Colon (tissue), 2 donors: ENCODE data around the gene CDC42BPB.

Experiments used
- FAIRE-seq: peaks from 2 replicates; lab custom pipeline; 2012; peaks lifted over from hg19 to GRCh38; lab: Jason Lieb, UNC
- donor health status: control.
- donor health status: control.

Gene CDC42BPB

DNA sequence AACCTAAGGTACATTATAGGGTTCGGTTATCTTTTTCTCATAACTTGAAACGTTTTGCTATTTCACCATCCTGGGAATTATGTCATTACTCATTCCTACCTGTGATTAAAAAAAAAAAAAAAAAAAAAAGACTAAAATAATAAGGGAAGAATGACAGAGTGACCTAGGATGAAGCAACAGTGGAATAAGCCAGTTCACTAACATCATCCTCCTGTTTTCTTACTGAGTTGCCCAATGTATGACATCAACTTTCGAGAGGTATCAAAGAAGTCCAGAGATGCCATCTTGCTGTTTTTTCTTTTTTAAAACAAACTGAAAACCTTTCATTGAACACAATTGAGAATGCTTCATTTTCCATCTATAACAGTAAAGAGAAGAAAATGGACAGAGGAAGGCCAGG is 92.1 kb downstream of the CDC42BPB start:
- no peak for FAIRE-seq

DNA sequence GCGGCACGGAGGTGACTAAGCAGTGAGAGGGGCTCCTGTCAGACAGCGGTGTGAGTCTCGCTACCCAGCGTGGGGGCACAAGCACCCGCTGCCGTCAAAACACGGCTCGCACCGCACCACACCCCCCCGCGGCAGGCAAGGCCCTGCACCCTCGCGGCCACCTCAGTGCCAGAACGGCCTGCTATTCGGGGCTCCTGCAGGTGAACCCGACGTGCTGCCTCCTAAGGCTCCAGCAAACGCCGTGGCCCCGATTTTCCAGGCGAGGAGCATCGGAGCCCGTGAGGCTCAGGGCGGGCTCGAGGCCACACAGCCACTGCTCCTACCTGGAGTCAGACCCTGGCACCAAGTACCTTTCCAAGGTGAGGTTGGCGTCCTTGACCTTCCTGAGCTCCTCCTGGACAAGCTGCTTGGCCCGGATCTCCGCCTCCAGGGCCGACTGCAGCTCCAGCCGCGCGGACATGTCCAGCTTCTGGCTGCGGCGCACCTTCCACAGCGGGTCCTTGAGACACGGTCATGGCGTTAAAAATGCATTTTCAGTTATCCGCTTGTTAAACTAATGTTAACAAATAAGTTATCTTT is 93.1 kb downstream of the CDC42BPB start:
- no peak for FAIRE-seq

DNA sequence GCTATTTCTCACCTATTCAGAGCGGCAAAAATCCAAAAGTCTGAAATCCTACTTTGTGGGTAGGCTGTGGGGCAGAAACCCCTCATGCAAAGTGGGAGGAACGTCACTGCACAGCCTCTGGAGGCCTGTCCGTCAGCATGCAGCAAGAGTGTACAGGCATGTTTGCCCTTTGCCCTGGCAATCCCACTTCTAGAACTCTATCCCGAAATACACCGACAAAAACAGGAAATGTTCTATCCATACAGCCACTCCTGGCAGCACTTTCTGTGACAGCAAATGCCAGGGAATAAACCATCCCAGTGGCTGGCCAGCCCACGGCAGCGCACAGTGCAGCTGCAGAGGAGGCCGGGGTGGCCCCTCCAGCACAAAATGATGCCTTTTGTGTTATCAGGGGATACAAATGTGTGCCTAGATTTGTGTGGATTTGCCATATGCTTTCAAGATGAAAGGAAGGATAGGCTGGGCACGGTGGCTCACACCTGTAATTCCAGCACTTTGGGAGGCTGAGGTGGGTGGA is 95.2 kb downstream of the CDC42BPB start:
- no peak for FAIRE-seq

DNA sequence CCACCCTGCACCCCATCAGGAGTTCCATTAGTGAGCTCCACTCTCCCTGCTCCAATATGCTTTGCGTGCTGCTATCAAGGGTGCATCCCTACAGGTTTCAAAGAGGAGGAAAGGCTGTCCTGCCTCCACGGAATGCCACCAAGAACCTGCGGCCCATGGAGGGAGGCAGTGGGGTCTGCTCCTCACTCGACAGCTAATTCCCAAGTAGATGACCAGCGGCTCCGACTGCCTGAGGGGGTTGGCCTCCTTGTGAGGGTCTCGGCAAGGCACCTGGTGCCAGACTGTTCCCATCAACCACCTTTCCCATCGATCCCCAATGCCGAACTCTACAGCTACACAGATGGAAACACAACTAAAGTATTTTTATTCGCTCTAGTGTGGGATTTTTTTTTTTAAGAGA is 98.9 kb downstream of the CDC42BPB start:
- no peak for FAIRE-seq

DNA sequence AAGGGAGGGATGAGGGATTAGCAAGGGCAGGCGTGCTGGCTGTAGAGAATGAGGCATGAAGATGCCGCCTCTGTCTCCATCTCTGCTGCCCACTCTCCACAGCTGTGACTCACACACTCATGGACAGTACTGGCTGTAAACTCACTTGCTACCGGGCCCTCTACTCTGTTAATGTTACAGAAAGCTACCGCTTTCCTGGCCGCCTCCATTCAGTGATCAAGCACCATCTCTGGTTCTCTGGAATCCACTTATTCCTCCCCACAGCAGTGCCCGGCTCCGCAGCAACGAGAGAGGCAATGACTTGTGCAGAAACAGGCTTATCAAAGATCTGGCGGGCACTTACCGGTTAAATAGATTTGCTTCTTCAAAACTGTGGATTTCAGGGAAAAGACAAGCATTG is 100.1 kb downstream of the CDC42BPB start:
- no peak for FAIRE-seq

DNA sequence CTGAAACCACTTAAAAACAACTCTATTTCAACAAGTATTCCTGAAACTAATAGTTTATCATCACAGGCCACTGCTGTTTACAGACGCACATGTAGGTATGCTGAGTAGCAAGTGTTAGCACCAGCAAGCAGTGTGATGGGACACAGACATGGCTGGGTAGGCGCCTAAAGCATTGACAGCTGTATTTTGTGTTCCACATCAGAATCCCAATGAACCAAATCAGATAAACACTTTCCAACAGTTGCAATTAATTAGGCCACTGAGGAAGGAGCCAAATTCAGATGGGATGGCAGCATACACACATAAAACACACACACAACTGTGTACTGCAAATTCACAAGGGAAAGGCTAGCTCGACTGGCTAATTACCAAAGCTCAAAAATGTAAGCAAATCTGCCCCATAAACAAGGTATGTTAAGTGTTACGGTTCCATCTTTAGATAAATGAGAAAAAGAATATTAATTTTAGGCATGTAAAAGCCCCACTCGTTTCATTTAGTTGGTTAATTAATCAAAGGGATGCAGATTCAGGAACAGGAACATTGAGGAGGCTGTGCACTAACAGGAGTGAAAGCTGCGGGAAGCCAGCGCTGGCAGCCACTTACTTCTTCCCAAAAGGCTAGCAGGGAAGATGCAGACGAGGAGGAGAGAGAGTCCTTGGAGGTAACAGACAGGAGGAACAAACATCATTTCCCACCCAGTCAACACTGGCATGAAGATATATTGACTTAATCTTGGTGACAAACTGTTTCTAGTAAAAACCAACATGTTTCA is 101.5 kb downstream of the CDC42BPB start:
- FAIRE-seq = no peak

DNA sequence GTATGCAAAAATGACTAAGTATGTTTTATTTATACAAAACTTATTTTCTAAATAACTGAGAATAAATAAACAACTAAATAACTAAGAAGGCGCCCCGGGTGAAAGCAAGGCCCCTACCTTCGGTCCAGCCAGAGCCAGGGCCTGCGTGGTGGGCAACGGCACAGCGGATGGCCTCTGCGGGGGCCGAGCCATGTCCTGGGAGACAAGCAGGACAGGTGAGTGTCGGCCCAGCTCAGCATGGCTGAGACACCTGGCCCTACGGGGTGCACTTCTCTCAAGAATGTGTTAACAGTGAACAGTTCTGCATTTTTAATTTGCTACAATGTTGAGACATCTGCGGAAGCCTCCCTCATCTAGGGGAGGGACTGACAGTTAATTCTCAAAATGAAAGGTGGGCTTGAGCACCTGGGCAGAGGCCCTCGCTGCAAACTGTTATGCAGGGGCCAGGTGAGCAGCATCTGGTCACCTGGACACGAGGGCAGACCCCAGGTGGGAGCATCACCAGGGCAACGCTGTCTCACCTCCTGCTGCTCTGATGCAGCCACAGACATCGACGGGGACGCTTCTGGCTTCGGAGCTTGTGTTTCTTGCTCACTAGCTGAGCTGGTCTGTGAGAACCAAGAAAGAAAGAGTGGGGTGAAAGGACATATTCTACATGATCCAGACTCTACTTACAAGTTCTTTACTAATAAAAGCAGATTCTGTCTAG is 103.1 kb downstream of the CDC42BPB start:
- FAIRE-seq = no peak

DNA sequence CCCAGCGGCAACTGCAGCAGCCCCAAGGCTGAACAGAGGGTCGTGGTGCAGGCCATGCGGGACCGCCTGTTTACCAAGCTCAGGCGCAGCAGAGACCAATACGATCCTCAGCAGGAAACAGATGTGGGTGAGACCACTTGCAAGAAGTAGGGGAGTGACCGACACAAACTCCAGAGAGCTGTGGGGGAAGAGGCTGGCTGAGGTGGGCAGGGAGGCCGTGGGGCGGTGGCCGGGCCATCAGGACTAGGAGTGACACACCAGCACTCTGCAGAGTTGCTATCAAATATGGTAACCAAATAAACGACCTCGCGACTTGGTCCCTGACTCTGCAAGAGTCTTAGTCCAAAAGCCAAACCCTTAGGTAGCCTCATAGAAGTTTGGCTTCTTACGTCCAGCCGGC is 104.2 kb downstream of the CDC42BPB start:
- no peak for FAIRE-seq

DNA sequence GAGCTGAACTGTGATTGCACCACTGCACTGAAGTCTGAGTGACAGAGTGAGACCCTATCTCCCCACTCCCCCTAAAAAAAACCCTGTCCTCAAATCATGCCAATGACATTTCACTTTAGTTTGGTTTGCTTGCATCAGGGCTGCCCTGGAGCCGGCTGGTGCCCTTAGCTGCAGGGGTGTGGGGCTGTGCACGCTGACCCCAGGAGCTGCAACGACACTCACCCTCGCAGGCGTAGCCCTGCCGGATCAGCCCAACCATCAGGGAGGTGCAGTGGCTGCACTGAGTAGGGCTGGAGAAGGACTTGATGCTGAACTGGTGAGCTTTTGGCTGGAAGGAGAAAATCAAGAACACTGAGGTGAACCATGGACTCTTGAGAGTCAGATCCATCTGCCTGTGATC is 105.1 kb downstream of the CDC42BPB start:
- no peak for FAIRE-seq

DNA sequence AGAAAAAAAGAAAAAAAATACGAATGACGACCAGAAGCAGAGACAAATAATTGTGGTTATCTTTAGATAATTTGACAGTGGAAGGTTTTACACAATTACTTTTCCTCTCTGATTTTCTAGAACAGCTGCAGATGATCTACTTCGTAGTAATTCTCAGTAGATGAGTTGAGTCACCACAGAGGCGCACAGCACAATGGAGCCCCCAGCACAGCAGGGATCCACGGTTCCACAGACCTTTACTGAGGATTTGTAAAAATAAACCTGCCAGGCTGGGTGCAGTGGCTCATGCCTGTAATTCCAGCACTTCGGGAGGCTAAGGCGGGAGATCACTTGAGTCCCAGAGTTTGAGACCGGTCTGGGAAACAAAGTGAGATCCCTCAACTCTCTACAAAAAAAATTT is 105.5 kb downstream of the CDC42BPB start:
- no peak for FAIRE-seq

DNA sequence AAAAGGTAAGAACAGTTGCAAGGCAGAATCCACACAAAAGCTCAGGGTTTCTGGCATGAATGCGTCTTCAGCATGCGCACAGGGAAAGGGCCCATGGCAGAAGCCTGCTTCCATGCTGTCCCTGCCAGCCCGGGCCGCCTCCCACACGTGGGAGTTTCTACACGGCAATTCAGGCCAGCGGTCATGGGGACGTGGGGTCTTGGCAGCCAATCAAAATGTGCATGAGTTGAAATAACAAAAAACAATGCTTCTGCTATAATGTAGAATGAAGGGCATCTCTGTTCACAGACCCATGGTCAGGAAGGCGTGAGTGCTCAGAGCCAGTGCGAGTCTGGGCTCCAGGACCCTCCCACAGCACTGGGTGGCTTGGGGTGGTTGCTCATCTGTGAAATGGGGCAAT is 106.3 kb downstream of the CDC42BPB start:
- FAIRE-seq = no peak

DNA sequence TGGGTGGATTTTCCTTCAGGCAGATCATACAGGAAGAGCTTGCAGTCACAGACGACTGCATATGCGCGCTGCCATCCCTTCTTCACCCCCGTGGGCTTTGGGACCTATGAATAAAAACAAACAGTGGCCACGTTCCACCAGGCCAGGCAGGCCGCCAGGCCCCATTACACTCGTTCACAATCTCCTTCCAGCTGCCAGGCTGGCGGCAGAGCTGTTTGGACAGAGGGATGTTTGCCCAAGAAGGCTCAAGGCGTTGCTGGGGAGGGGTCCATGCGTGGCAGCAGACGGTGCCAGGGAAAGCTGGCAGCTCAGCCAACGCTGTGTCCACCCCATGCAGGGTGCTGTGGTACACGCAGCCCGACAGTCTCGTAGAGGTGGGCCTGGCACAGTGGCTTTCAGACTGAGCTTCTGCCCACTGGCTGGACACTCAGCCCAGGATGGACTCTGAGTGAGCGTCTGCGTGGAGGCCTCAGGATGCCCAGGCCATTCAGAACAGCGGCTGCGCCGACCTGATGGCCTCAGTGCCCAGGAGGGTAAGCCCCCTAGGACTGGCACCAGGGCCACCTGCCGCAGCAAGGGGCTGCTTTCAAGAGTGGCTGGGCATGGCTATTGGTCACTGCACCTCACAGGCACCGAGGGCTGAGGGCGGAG is 107.4 kb downstream of the CDC42BPB start:
- FAIRE-seq = no peak

DNA sequence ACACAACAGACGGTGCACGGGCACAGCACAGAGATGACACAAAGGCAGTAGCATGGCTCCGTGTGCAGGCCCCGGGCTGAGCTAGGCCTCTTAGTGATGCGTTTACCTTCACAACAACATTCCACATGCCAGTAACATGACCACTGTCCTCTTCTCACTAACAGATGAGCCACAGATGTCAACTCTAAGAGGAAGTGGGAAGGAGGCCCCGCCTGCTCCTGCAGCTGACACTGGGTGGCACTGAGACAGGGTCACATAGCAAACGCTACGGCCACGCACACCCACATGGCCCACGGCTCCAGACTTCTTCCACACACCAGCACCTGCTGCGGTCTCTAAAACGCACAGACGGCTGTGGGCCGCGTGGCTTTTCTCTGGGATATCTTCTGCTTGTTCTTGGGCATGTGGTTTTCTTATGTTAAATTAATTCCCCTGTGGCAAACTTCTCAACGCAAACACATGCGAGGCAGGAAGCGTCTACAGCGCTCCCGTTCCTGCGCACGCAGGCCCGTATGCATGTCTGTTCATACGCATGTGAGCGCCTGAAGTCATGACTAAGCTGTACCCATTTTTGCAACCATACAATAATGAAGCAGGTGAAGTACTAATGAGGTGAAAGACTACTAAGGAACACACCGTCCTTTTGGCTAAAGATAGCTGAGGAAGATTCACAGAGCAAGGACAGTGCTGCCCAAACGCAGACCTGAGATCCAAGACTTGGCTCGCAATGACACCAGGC is 108.1 kb downstream of the CDC42BPB start:
- FAIRE-seq = no peak

DNA sequence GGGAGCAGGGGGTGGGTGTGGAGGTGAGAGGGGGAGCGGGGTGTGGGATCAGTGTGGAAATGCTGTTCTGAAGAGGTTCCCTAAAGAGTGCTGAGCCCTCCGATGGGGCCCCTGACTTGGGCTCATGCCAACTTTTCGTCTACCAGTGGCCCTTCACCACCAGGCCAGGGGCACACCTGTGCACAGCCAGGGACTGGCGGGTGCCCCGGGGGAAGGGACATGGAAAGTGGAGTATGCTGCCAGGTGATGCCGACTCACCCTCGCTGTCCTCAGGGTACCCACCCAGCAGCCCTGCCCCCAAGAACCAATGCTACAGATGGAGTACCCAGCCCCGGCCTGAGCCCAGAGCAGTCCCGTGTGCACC is 108.7 kb downstream of the CDC42BPB start:
- no peak for FAIRE-seq

DNA sequence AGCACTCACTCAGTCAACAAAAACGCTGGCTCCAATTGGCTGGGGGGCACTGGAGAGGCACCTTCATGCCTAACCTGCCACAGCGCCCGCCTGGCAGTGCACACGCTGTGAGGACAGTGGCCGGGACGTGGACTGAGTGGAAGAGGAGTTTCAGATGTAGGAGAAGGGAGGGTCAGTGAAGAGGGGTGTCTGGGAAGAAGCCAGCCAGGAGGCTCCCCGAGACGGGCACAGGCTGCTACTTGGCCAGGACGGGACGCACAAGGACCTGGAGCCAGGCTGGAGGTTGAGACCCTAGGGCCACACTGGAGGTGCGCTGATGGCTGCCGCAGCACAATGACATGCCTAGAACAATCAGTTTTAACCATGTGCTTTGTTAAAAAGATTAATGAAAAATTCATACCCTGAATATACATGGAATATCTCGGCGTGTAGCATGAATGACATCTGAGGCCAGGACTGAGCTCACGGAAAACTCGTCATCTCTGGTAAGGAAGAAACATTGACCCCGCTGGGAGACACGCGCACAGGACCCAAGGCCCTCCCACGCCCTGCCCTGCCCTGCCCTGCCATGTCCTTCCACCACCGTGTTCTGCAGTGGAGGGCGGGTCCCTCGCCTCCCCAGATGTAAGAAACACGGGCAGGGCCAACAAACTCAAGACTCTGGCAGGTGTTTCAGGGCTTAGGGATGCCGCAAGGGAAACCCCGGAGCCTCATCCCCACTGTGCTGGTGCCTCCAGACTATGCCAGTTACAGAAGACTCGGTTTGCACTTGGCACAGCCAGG is 109.8 kb downstream of the CDC42BPB start:
- no peak for FAIRE-seq

DNA sequence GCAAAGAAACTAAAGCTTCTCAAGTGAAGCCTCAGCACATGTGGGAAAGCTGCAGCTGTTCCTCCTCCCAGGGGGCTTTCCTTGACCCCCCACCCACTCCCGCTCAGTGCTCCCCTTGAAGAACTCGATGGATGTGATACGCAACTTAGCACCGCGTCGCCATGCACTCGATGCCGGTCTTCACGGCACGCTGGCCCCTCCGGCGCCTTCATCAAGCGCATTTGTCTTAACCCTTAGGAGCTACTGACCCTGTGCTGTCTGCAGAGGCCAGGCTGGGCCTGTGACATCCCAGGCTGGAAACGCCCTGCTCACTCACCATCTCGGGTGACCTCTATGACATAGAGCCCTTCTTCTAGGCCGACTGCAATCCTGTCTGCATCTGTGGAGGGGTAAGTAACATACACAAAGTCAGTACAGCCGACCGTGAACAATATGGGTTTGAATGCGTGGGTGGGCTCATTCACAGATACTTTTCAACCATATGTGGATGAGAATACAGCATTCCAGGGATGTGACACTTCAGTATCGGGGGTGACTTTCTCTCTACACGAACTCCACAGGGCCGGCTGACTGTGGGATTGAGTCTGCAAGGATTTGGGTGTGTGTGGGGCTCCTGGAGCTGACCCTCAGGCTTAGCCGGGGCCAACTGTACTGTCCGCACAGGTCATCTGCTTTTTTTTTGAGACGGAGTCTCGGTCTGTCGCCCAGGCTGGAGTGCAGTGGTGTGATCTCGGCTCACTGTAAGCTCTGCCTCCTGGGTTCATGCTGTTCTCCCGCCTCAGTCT is 111.8 kb downstream of the CDC42BPB start:
- FAIRE-seq = no peak

DNA sequence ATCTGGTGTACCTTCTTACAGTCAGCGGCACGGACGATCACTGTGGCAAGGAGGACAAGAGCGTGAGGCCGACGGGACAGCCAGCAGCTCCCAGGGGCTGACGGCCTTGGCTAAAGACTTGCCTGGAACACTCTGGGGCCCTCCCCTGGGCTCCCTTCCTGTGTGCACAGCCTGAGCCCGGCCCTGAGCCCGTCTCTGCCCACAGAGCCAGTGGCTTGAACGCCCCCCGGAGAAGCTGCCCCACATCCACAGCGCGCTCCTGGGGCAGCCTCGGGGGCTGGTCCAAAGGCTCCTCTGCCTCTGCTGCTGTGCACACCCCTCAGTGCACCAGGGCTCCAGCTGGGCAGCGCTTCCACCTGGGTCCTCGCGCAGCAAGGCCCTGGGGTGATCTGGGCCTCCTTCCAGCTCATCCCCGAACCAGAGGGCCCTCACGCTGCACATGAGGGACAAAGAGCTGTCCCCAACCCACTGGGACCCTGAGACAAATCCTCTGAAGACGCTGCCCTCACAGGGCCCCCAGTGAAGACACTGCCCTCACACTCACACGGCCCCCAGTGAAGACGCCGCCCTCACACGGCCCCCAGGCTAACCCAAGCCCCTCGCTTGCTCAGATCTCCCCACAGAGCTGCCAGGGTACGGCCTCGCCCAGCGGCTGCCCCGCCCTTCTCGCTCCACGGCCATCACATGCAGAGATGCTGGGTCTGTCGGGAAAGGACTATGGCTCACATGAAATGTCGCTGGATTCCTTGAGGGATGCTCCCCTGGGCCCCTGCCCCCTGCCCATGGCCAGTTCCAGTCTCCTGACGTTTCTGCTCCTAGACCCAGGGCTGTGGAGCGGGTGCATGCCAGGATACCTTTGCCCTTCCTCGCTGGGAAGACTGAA is 112.7 kb downstream of the CDC42BPB start:
- no peak for FAIRE-seq

DNA sequence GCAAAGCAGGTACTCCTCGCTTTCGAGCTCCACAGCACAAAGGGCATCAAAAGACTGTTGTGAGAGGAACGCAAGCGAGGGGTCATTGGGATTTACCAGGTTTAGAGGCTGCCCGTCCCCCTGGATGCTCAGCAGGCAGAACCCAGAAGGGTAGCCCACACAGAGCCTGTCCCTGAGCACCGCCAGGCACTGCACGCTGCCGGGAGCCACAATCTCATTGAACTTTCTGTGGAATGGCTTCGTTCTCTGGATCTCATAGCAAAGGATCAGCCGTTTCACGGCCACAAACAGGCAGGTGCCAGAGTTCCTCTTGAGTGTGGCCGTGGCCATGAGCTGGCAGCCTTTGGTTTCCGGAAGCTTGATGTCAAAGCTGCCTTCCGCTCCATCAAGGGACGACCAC is 113.4 kb downstream of the CDC42BPB start:
- no peak for FAIRE-seq

DNA sequence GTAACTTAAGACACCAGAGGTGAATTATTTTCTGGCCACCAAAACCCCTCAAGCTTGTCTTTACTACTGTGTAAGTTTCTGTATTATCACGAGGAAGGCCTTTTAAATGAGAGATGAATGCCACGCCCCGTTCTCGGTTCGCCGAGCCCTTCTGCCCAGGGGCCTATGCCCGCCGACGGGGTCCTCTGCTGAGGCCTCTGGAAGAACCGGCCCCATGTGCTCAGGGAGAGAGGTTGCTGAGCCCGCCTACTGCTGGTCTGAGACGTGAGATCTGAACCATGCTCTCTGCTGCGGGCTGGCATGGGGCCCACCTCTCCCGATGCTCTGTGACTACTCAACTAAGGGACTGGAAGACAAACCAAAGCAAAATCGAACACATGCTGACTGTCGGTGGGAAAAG is 113.9 kb downstream of the CDC42BPB start:
- FAIRE-seq = no peak
